HG02884 (cell line): ENCODE measurements around the gene TRNP1.

Experiments used
- ATAC-seq: cut with Tn5 transposase; IDR thresholded peaks from one replicate; pipeline ENCODE4 v1.9.1; 2021; ENCODE audit warnings: mild to moderate bottlenecking, moderate library complexity; ENCODE audit not compliant: unreplicated experiment

TRNP1 gene

GRCh38 chr1:27025718-27026117 is 32.2 kb downstream of the TRNP1 start:
- ATAC-seq: no peak

DNA sequence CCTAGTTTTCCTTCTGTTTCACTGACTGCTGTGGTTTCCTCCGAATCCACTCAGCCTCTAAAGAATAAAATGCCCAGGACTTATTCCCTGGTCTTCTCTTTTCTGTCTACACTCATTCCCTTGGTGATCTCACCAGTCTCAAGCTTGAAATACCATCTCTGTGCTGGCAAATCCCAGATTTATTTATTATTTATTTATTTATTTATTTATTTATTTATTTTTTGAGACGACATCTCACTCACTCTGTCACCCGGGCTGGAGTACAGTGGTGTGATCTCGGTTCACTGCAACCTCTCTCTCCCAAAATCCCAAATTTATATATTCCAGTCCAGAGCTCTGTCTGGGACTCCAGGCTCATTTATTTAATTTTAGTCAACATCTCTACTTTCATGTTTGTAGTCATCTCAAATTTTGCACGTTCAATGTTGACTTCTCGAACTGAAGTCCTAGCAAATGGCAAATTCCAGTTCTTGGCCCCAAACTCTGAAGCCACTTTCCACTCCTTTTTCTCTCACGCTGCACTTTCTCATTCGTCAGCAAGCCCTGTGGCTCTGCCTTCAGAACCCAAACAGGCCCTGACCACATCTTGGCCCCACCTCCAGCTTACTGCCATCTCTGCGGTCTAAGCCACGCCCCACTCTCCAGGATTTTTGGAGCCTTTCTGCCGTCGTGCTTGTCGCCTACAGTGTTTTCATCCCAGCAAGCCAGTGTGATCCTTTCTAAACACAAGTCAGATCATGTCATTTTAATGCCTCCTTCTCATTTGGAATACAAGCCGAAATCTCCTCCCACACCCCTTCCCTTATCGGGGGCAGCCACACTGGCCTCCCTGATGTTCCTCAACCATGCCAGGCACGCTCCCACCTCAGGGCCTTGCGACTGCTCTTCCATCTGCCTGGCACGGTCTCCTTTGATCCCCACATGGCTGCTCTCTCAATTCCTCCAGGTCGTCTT is 33.4 kb downstream of the TRNP1 start:
- no peak for ATAC-seq

DNA sequence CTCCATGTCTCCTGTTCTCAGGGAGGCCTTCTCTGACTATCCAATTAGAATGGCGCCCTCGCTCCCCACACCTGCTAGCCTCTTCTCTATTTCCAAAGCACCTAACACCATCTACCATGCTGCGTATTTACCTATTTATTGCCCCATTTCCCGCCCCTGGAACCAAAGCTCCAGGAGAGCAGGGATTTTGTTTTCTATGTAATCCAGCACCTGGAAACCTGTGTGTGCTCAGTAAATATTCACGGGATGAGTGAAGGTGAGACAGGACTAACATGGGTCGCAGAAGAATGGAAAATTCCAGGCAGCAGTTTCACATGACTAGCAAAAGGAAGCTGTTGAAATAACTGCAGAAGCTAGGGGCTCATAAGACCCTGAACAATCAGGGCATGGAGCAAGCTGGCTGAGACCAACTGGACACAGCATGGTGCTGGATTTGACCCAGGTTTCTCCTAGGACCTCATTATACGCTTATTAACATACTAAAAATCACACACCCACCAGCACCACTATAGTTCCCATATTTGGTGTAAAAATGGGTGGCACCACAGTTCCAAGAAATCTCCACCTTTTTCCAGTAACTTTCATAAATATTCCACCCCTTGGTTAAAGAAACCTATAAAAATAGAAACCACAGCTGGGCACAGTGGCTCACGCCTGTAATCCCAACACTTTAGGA is 34.2 kb downstream of the TRNP1 start:
- no peak for ATAC-seq

- no peak for ATAC-seq
Measured at GRCh38 chr1:27029517-27029916, 36.0 kb downstream of the TRNP1 start.

GRCh38 chr1:27031235-27032118 is 38.0 kb downstream of the TRNP1 start:
- no peak for ATAC-seq

- no peak for ATAC-seq
Measured at GRCh38 chr1:27032119-27032461, 38.6 kb downstream of the TRNP1 start.

DNA sequence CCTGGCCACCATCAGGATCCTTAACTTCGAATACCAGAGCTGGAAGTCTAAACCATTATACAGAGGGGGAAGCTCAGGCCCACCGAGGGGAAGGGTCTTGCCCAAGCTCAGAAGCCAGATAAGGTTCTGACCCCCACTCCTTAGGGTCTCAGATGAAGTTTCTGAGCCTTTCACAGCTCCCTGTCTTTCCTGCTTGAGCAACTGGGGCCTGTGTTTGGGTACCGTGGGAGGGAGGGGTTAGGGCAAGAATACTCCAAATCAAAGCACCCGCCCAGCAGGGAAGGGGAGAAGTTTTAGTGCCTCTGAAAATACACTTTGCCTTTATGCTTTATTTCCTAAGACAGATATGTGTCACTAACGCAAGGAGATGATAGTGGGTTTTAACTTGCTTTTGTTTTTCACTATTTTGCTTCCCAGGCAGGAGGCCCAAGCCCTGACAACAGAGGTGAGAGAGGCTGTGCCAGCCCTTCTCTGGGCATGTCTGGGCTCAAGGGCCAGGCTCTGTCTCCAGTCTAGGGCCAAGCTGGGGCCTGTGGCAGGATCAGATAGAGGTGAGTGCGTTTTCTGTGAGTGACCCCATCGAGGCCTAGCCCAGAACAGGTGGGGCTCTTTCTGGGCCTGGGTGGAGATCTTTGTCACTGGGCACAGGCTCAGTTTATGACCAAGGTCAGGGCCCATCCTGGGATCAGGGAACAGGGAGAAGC is 39.7 kb downstream of the TRNP1 start:
- ATAC-seq: no peak

DNA sequence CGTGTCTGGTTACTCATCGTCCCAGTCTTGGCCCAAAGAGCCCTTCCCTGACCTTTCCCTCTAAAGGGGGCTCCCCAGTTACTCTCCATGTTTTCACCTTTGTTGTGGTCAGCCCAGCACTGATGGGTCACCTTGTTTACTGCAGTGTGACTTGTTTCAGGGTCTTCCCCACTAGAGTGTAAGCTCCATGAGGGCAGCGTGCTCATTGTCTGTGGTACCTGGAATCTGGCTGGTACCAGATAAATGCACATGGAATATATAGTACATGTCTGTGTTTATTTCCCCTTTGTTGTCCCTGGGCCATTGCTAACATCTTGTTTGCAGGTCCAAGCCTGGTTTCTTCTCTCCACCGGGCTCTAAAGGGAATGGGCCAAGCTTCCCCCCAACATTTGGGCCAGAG is 41.9 kb downstream of the TRNP1 start:
- no peak for ATAC-seq

DNA sequence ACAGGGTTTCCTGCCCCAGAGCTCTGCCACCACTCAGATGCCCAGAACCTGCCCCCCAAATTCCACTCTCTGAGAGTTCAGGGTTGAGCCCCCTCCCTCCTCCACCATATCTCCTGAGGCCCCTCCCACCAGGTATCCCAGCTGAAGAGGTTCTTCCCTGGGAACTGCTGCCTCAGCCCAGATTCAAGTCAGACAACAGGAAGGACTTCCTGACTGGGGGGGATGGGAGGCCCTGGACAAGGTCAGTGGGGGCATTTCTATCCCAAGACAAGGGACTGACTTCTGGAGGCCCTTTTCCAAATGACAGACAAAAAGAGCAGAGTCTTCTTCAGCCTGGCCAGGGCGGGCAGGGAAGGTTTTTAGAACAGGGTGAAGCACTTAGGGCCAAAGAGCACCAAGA is 43.2 kb downstream of the TRNP1 start:
- no peak for ATAC-seq

DNA sequence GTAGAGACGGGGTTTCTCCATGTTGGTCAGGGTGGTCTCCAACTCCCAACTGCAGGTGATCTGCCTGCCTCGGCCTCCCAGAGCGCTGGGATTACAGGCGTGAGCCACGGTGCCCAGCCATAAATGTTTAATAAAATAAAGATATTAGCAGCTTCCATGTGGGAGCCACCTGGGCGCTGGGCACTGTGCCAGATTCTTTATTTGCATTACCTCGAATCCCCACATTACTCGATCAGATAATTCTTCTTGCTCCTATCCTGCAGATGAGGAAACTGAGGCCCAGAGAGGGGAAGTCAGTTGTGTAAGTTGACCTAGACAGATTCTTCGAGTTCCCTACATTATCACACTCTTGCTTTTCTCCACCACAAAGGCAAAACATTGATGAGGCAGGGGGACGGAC is 44.0 kb downstream of the TRNP1 start:
- no peak for ATAC-seq

GRCh38 chr1:27038020-27038419 is 44.5 kb downstream of the TRNP1 start:
- no peak for ATAC-seq

DNA sequence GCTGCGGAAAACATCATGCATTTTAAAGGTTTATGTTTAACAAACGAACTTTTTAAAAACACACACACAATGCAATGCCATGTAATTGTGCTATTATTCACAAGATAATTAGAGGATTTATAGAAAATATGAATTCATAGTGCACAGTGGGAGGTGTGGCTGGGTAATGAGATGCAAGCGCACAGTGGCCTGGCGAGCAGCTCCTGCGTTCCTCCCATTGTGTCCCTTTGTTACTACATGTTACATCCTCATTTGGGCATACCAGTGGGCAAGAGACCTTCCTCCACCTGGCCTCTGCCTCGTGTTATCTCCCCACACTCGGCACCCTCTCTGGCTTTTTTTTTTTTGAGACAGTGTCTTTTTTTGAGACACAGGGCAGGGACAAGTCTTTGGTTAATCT is 49.2 kb downstream of the TRNP1 start:
- no peak for ATAC-seq

- peak; percentile 52 for ATAC-seq
Measured at GRCh38 chr1:27044613-27045151, 51.2 kb downstream of the TRNP1 start.

- no peak for ATAC-seq
Measured at GRCh38 chr1:27045973-27046558, 52.6 kb downstream of the TRNP1 start.

DNA sequence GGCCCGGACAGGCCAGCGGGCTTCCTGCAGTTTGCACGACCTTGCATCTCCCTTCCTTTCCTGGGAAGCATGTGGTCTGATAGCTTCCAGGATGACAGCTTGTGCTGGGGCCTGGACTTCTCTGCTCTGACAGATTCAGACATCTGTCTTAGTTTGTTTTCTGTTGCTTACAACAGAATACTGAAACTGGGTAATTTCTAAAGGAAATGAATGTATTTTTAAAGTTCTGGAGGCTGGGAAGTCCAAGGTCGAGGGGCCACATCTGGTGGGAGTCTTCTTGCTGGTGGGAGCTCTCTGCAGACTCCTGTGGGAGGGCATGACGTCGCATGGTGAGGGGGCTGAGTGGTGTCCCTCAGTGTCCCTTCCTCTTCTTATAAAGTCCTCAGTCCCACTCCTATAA is 54.4 kb downstream of the TRNP1 start:
- no peak for ATAC-seq

GRCh38 chr1:27049100-27049499 is 55.6 kb downstream of the TRNP1 start:
- ATAC-seq: no peak

GRCh38 chr1:27049607-27050006 is 56.1 kb downstream of the TRNP1 start:
- ATAC-seq: no peak
